Astrocyte (in vitro differentiated cells and primary cell): ENCODE results near the gene ISL1.

Experiments used
- CTCF ChIP-seq: IDR thresholded peaks from 2 replicates; pipeline ENCODE4 v1.5.1; 2011; ENCODE audit warnings: low read depth, mild to moderate bottlenecking, inconsistent platforms, low read length, moderate library complexity; ENCODE audit not compliant: insufficient read depth
- EZH2 ChIP-seq: IDR thresholded peaks from 2 replicates; pipeline ENCODE4 v1.6.1; 2012; ENCODE audit warnings: mild to moderate bottlenecking, low read length, inconsistent platforms; ENCODE audit not compliant: insufficient read depth

GRCh38 chr5:51345106-51345505 lies 38.1 kb upstream of the ISL1 start:
- TF ChIP-seq CTCF: no peak
- no peak for TF ChIP-seq EZH2
